HEK293 (cell line): ENCODE data around the gene CCDC149.

Experiments
- CTCF ChIP-seq: fragments of 450-650 bp; formaldehyde crosslinking; IDR thresholded peaks from 2 replicates; pipeline ENCODE4 v1.5.1; 2016; ENCODE audit warnings: missing biosample characterization, missing genetic modification characterization
- HOXC10 ChIP-seq: sonication (generic); formaldehyde crosslinking; IDR thresholded peaks from 2 replicates; pipeline ENCODE4 v1.8.1; 2023; ENCODE audit warnings: mild to moderate bottlenecking, missing genetic modification reagents
- KLF1 ChIP-seq: fragments of 450-650 bp; formaldehyde crosslinking; IDR thresholded peaks from 2 replicates; pipeline ENCODE4 v1.5.1; 2016; ENCODE audit warnings: missing biosample characterization, missing genetic modification characterization
- MEIS1 ChIP-seq: sonication (generic); formaldehyde crosslinking; IDR thresholded peaks from 2 replicates; pipeline ENCODE4 v1.8.1; 2022; ENCODE audit warnings: missing genetic modification reagents, mild to moderate bottlenecking, borderline replicate concordance
- MYNN ChIP-seq: fragments of 450-650 bp; formaldehyde crosslinking; IDR thresholded peaks from 2 replicates; pipeline ENCODE4 v1.5.1; 2016; ENCODE audit warnings: missing biosample characterization, missing genetic modification characterization, borderline replicate concordance
- REST ChIP-seq: fragments of 450-650 bp; formaldehyde crosslinking; IDR thresholded peaks from 2 replicates; pipeline ENCODE4 v1.5.1; 2016; ENCODE audit warnings: missing biosample characterization, missing genetic modification characterization
- SETDB1 ChIP-seq: IDR thresholded peaks from one replicate; pipeline ENCODE4 v1.6.1; 2017; ENCODE audit warnings: mild to moderate bottlenecking, low read length, moderate library complexity, mixed read lengths; ENCODE audit not compliant: insufficient read length
- ZBTB7A ChIP-seq: fragments of 450-650 bp; formaldehyde crosslinking; IDR thresholded peaks from 2 replicates; pipeline ENCODE4 v1.5.1; 2016; ENCODE audit warnings: low read depth, missing biosample characterization, missing genetic modification characterization
- ZNF350 ChIP-seq: fragments of 450-650 bp; formaldehyde crosslinking; IDR thresholded peaks from 2 replicates; pipeline ENCODE4 v1.5.0; 2017; ENCODE audit warnings: missing biosample characterization, mild to moderate bottlenecking, missing genetic modification characterization
- ZNF354C ChIP-seq: fragments of 450-650 bp; formaldehyde crosslinking; IDR thresholded peaks from 2 replicates; pipeline ENCODE4 v1.5.1; 2016; ENCODE audit warnings: missing biosample characterization, missing genetic modification characterization, low read depth, borderline replicate concordance
- ZNF488 ChIP-seq: fragments of 450-650 bp; formaldehyde crosslinking; IDR thresholded peaks from 2 replicates; pipeline ENCODE4 v1.5.1; 2016; ENCODE audit warnings: missing biosample characterization, missing genetic modification characterization

GRCh38 chr4:24894846-24895245 is 18.0 kb downstream of the CCDC149 start:
- TF ChIP-seq KLF1 (tag by site-specific recombination) = no peak
- no peak for TF ChIP-seq CTCF
- TF ChIP-seq ZNF350 = no peak
- TF ChIP-seq REST (tag by site-specific recombination) = no peak
- TF ChIP-seq SETDB1 = no peak
- TF ChIP-seq ZBTB7A (tag by site-specific recombination) = no peak
- TF ChIP-seq MEIS1 (CRISPR knock-in tag) = no peak
- TF ChIP-seq ZNF488 (tag by site-specific recombination) = no peak
- TF ChIP-seq MYNN (tag by site-specific recombination) = no peak
- TF ChIP-seq HOXC10 = no peak
- no peak for TF ChIP-seq ZNF354C (tag by site-specific recombination)
